Kidney epithelial cell (primary cell): ENCODE results near the gene CDH23. TPM values are rescaled to one million over a fixed set of nuclear protein-coding genes. Genes with fewer than 3 reads are reported as not detected.

Source experiments
- DNase-seq: peaks from one replicate; pipeline ENCODE4 v3.0.0-alpha.2; 2010; ENCODE audit warnings: low read depth
- H3K27me3 ChIP-seq: 2 replicates; pipeline ENCODE4 v1.6.0; 2011; ENCODE audit warnings: low read length; ENCODE audit not compliant: control insufficient read depth, insufficient read depth
- H3K36me3 ChIP-seq: 2 replicates; pipeline ENCODE4 v1.5.1; 2011; ENCODE audit warnings: low read length; ENCODE audit not compliant: control insufficient read depth, insufficient read depth
- H3K4me3 ChIP-seq: 2 replicates; pipeline ENCODE4 v1.5.1; 2011; ENCODE audit warnings: low read depth, mild to moderate bottlenecking, control low read depth, low read length
- total RNA-seq: library from RNA; depleted of rRNA; stranded (reverse); fragments of >200 nt; gene quantifications from 2 replicates; pipeline ENCODE4 v1.2.3, GENCODE V29; 2015
- TF ChIP-seq, protein P1 (sequence below): IDR thresholded peaks from 2 replicates; pipeline ENCODE4 v1.5.1; 2011; ENCODE audit warnings: mild to moderate bottlenecking, moderate library complexity, low read length, control low read depth, inconsistent platforms; ENCODE audit not compliant: insufficient read depth, poor library complexity, severe bottlenecking

The CDH23 gene
- total RNA-seq, 1 donor from 2014 or later = 0.04 TPM

DNA sequence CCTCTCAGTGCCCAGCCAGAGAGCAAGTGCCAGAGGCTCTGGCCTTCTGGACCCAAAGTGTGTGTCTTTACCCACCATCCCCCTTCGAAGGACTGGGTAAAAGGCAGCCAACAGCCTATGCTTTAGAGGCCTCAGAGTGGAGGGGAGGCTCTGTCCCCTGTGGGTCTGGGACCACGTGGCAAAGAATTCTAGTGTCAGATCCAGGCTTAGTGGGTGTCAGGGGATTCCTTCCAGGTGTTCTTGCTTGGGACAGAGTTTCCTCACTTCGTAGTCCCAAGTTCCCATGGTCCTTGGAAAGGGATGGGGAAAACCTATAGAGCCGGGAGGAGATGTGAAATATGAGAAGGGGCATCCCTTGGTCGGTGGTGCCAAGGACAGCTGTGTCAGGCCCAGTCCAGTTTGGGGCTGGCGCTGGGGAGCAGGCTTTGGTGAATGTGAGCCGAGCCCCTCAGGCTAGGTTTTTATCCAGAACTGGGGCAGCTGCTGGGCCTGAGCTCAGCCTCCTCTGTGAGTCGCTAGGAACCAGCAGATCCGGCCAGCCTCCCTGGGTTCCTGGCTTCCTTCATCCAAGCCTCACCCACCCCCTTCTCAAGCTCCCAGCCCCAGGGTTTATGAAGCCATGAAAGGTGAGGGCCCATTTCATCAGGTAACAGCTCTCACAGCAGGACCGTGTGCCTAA is 251.7 kb downstream of the CDH23 start:
- TF ChIP-seq, protein P1, sequence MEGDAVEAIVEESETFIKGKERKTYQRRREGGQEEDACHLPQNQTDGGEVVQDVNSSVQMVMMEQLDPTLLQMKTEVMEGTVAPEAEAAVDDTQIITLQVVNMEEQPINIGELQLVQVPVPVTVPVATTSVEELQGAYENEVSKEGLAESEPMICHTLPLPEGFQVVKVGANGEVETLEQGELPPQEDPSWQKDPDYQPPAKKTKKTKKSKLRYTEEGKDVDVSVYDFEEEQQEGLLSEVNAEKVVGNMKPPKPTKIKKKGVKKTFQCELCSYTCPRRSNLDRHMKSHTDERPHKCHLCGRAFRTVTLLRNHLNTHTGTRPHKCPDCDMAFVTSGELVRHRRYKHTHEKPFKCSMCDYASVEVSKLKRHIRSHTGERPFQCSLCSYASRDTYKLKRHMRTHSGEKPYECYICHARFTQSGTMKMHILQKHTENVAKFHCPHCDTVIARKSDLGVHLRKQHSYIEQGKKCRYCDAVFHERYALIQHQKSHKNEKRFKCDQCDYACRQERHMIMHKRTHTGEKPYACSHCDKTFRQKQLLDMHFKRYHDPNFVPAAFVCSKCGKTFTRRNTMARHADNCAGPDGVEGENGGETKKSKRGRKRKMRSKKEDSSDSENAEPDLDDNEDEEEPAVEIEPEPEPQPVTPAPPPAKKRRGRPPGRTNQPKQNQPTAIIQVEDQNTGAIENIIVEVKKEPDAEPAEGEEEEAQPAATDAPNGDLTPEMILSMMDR = no peak
- Histone ChIP-seq H3K4me3 (no peak overlapping the region), H3K27me3 (peaks cover 22% of the 10 kb centered on the region), H3K36me3 (no peaks in the 10 kb centered on the region)
- DNase-seq = no peak

DNA sequence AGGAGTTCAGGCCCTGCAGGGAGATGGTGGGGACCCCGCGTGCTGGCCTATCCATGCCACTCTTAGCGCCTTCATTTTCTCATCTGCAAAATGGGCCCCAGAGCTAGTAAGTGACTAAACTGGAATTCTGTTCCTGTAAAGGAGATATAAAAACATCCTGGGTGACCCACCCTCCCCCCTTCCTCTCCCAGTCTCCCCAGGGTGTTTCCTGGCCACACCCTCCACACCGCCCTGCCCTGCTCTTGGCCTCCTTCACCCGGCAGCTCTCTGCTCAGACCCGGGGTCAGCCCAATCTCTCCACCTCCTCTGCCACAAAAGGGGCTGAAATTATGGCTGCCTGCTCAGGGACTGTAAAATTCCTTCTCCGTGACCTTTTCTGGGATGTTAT is 252.2 kb downstream of the CDH23 start:
- no peaks in the 10 kb centered on the region for H3K36me3 ChIP-seq
- no peak overlapping the region for H3K4me3 ChIP-seq
- DNase-seq = no peak
- TF ChIP-seq, protein P1 = no peak
- peaks cover 18% of the 10 kb centered on the region for H3K27me3 ChIP-seq

DNA sequence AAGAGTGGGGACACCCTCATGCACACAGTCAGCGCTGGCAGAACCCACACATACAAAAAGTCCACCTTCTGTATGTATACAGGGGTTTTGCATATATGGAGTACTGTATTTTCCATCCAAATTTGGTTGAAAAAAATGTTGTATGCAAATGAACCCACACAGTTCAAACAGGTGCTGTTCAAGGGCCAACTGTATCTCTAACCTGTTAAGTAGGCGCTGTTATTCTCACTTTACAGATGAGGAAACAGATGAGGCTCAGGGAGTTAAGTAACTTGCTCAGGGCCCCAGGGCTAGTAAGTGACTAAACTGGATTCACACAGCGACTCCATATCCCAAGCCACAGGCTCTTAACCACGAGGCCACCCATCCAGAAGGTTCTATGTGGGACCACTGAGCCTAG is 252.9 kb downstream of the CDH23 start:
- DNase-seq = no peak
- H3K4me3 ChIP-seq = no peak overlapping the region
- TF ChIP-seq, protein P1 = no peak
- H3K27me3 ChIP-seq = peaks cover 20% of the 10 kb centered on the region
- H3K36me3 ChIP-seq = no peaks in the 10 kb centered on the region

DNA sequence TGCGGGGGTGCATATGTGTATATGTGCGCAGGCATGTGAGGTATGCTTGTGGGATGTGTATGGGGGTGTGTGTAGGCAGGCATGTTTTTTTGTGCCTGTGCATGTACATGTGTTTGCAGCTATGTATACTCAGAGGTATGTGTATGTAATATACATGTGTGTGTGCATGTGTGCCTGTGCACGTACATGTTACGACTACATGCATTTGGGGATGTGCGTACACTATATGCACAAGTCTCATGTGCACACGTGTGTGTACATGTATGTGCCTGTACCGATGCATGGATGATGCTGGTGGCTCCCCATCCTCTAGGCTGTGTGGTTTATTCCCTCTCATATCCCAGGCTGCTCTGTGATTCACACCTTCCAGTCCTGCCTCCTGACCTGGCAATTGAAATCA is 253.7 kb downstream of the CDH23 start:
- peaks cover 20% of the 10 kb centered on the region for H3K27me3 ChIP-seq
- H3K4me3 ChIP-seq = no peak overlapping the region
- no peak for DNase-seq
- TF ChIP-seq, protein P1 = no peak
- no peaks in the 10 kb centered on the region for H3K36me3 ChIP-seq

DNA sequence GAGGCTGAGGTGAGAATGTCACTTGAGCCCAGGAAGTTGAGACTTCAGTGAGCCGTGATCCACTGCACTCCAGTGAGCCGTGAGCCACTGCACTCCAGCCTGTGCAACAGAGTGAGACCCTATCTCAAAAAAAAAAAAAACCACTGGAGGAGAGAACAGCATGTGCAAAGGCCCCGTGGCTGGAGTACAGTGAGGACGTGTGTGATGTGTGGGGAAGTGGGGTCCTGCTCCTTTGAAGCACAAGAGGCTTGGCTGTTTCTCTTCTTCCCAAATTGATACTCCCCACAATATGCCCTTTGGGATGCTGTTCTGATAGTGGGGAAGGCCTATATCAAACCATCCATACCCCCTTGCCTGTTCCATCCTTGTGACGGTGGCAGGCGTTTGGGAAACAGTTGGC is 254.7 kb downstream of the CDH23 start:
- TF ChIP-seq, protein P1 = no peak
- peaks cover 21% of the 10 kb centered on the region for H3K27me3 ChIP-seq
- no peaks in the 10 kb centered on the region for H3K36me3 ChIP-seq
- DNase-seq = no peak
- no peak overlapping the region for H3K4me3 ChIP-seq

DNA sequence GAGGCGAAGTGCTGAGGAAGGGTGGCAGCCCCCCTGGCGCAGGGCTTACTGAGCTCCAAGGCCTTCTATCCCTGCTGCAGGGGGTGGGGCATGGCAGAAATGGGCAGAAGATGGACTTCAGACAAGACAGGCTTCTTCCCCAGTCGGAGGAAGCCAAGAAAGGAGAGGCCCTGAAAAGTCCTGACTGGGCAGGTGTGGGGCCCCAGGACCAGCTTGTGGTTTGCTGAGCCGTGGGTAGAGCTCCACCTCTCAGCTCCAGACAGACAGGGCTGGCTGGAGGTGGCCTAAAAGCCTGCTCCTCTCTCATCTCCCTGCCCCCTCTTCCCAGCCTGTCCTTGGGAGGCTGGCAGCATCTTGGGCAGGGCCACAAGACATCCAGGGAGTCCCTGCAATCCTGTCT is 255.2 kb downstream of the CDH23 start:
- TF ChIP-seq, protein P1 = no peak
- no peaks in the 10 kb centered on the region for H3K36me3 ChIP-seq
- H3K4me3 ChIP-seq = no peak overlapping the region
- DNase-seq = no peak
- H3K27me3 ChIP-seq = peaks cover 17% of the 10 kb centered on the region
